ENCODE data around the gene SEMA6B.
A peak's percentile ranks its signal among the peaks of the same experiment; 100 is the strongest.

The SEMA6B gene

DNA sequence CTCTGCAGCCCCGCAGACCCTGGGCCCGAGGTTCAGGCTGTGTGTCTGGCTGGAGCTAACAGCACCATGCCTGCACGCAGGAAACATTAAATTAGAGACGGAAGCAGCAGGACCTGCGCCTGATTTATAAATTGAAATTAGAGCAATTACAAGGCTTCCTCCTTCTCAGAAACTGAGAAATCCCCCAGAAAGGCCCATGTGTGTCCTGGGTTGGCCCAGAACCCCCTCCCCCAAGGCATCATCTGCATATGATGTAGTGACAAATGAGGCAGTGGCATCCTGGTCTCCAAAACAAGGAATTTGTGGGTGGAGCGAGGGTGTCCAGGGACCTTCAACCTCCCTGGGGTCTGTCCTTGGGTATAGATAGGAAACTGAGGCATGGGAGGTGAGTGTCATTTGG lies 27.2 kb upstream of the SEMA6B start:
- DNase-seq = no peak

DNA sequence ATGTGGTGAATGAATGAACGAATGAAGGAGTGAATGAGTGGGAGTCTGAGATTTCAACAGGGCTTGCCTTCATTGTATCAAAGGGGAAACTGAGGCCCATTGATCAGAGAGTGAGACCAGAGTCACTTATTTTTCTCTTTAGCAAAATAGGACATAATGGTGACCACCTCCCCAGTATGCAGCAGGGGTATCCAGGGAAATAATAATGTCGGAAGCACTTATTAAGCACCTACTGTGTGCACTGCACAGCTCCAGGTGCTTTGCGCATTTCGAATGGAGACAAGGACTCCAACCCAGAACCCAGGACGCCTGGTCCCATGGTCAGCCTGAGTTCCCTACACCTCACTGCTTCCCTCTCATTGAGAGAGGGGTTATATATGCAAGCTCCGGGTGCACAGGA lies 26.8 kb upstream of the SEMA6B start:
- no peak for DNase-seq

DNA sequence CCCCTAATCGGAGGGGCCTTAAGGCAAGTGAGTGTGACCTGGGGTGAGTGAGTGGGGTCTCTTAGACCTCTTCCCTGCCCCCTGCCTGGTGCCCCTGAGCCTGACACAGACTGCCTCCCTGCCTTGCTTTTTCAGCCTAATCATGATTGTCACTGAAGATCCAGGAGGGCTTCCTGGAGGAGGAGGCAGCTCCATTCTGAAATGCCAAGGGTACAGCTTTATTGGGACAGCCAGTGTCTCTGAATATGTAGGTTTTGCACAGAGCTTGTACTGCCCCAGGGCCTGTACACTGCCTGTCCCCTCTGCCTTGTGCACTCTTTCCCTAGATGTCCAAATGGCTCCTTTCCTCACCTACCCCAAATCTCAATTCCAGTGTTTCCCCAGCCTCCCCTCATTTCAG lies 26.1 kb upstream of the SEMA6B start:
- no peak for DNase-seq

DNA sequence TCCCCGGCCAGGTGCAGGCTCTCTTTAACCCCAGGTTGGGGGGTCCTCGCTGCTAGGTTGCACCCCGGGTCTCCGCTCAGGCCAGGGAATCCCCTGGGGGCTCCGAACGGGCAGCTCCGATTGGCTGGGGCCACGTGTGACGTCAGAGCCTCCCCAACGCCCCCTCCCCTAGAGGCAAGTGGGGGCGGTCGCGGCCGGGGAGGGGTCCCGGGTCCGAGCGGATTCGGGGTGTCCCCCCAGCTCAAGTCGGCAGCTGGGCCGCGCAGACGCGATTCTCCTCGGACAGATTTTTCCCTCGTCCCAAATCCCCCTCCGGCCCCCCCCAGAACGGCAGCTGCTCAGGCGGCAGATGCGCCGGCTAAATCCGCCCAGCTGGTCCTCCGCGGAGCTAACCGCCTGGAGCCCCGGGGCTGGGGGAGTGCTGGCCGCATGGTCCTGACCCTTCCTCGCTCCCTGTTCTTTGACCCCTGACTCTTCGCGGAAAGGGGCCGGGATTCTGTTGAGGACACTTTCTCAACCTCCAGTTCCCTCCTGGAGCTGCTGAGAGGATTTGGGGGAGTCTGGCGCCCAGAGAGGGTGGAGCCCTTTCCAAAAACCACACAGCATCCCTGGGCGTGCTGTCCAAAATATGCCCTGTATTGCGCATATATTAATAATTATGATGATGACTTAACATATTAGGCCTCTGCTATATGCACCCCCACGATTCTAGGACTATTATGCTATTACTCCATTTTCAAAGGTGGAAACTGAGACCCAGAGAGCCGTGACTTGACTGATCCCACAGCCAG lies 25.4 kb upstream of the SEMA6B start:
- no peak for DNase-seq

DNA sequence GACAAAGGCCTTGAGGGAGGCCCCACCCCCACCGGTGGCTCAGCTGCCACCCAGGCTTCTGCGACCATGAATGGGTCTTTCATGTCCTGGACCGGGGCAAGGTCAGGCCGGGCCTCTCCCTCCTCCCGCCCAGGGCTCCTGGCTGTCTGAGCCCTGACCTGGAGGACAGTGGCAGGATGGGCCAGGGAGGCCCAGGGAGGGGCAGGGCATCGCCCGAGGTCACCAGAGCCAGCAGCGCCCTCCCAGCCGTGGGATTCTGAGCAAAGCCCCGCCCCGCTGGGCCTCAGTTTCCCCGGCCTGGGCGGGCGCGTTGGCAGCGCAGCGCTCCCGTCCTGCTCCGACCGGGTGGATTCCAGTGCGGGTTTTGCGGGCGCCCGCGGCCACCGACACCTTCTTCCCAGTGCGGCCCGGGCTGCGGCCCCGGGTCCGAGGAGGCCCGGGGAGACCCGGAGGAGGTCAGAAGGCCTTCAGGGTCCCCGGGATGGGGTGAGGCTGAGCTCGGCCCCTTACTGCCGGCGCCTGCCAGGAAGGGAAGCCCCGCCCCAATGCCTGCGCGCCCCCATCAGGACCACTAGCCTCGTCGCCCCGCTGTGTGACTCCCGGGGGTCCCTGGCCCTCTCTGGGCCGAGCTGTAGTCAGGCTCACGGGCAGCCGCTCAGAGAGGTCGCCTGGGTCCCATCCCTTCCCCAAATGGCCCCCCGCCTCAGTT lies 24.6 kb upstream of the SEMA6B start:
- no peak for DNase-seq

DNA sequence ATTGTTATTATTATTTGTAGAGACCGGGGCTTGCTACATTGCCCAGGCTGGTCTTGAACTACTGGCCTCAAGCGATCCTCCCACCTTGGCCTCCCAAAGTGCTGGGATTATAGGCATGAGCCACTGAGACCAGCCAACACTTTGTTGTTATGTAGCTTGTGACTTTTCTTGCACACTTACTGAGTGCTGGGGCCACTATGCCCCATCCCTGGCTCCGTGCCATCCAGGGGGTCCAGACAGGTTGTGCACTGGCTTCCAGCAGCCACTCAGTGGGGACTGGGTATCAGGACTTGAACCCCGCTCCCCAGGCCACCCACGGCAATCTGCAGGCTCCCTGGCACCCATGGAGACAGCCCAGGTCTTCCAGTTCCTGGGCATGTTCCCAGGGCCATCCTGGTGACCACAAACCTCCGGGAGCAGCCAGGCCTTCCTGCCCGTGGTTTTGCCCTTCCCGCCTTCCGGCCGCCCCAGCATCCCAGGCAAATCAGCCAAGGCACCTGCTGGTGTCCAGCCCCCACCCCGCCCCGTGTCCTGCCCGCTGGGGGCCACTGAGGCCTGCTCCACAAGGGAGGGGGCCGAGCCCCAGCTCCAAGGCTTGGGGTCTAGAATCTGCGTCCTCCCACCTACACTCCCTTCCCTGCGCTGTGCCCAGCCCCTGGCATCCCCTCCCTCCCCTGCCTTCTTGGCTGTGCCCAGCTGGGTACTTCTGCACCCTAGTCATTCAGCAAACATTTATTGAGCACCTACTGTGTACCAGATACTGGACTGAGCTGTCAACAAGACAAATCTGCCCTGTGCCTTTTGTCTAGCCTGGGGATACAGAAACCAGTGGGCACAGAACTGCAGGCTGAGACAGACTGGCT lies 23.7 kb upstream of the SEMA6B start:
- DNase-seq = no peak

DNA sequence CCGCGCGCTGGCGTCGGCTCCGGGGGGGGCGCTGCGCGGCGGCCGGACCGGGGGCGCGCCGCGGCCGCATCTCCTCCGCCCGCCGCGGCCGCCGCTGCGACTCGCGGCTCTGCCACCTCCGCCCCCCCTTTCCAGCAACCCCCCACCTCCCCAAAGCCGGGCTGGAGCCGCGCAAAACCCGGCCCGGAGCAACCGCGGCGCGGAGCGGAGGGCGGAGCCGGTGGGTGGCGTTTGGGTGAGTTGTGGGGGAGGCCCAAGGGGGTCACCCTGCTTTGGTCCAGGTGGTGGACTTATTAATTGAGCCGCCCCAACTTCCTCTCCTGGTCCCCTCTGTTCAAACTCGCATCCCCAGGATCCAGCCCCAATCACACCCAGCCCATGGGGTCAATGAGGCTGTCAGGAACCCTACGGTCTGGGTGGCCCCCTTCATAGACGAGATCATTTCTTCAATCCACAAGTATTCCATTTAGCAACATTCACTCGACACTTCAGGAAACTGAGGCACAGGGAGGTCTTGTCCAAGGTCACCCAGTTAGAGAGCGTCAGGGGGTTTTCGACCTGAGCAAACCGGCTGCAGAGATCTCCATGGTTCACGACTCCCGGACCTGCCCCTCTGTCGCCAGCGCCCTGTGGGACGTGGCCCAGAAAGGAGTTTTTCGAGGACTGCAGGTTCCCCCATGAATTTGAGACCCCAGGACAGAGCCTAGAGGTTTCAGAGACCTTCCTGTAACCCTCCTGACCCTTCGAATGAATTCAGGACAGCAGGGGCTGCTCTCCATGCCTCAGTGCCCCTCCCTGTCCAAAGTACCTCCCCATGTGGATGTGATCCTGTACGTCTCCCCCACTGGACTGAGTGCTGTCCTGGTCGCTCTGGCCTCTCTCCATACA lies 22.4 kb upstream of the SEMA6B start:
- no peak for DNase-seq

DNA sequence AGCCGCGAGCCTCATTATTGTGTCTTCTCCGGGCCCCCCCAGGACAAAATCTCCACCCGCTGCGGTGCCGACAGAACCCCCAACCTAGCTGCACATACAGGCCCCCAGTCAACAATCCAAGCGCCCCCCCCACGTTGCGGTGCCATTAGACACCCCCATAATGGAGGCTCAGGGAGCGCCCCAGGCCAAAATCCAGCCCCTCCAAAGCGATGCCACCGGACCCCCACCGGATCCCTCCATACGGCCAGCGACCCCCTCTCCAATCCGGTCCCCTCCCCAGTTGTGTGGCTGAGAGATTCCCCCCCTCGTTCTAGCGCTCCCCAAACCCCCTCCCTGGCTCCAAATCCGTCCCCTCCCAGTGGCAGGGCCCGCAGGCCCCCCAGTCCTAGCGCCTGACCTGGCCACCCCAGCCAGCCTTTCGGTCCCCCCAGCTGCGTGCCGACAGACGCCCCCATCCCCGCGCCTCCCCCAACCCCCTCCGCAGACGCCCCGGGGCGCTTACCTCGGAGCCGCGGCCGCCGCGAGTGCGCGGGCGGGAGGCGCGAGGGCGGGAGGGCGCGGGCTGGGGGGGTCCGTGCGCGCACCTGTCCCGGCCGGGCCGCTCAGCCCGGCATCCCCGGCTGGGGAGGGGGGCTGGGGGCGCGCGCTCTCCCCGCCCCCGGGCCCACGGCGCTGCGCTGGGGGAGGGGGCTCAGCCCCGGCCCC lies 21.6 kb upstream of the SEMA6B start:
- no peak for DNase-seq

DNA sequence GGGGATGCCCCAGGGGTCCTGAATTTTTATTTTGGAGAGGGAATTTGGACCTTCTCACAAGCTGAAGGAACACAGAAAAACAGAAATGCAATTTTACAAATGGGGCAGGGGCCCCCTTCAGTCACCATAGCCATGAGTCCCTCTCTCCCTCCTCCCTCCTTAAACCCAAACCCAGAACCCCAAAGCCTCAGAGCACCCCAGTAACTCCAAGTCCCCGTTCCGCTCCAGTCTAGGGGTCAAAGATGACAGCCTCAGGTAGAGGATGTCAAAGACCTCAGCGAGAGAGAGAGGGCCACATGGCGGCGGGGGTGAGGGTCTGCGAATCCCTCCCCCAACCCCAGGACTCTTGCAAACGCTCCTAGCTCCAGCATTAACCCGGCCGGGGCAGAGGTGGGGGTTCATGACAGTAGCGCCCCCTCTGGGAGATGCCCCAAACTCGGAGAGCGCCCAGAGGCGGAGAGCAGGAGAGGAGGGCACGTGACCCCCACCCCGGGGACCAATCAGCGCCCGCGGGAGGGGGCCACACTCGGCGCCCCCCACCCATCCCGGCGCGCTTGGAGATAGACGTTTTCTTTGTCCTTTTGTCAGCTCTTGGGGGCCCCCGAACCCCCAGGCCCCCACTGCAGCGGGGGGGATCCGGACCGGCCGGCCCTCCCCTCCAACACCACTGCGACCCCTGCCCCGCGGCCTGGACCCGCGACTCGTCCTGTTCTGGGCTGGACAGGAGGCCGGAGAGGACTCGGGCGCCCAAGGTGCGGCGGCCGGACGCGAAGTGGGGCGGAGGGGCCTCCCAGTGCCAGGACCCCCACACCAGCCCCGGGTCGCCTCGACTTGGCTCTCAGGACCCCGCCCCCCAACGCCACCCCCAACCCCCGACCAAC lies 20.8 kb upstream of the SEMA6B start:
- no peak for DNase-seq

DNA sequence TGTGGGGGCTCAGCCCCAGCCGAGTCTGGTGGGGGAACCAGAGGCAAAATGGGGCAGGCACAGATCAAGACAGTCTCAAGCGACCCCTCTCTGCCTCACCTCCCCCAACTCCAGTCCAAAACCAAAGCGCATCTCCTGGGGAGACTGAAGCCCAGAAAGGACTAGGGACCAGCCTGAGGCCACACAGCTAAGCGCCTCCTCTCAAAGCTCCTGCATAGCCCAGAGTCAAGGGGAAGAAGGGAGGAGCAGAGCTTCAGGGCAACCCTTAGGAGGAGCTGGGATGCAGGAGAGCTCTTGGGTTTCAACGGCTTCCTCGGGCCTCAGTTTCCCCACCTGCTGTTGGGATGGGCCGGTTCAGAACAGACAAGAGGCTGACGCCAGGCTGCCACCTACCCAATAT lies 19.9 kb upstream of the SEMA6B start:
- no peak for DNase-seq

DNA sequence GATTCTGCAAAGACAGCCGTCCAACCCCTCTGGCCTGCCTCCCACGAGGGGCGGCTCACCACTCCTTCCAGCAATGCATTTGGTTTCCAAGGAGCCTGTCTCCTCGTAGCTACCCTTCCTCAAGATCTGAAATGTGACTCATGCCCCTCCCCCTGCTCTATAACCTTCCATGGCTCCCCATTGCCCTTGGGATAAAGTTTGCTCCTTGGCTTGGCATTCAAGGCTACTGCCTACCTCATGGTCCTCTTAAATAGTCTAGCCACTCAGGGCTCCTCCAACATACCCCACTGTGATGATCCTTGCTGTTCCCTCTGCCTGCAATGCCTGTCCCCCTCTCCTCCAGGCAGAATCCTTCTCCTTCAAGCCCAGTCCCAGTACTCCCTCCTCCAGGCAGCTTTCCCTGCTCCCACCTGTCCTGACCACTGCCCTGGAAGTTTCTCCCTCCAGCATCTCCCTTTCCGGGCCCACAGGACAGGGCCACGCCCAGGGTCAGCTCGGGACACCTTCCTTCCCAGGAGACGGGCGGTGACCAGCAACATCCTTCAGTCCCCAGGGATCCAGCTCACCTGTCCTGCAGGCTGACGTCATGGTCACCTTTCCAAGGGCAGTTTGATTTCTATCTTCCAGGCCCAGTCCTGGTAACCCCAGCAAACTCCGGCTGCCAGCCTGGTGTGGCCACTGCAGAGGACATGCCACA lies 19.2 kb upstream of the SEMA6B start:
- DNase-seq = no peak

DNA sequence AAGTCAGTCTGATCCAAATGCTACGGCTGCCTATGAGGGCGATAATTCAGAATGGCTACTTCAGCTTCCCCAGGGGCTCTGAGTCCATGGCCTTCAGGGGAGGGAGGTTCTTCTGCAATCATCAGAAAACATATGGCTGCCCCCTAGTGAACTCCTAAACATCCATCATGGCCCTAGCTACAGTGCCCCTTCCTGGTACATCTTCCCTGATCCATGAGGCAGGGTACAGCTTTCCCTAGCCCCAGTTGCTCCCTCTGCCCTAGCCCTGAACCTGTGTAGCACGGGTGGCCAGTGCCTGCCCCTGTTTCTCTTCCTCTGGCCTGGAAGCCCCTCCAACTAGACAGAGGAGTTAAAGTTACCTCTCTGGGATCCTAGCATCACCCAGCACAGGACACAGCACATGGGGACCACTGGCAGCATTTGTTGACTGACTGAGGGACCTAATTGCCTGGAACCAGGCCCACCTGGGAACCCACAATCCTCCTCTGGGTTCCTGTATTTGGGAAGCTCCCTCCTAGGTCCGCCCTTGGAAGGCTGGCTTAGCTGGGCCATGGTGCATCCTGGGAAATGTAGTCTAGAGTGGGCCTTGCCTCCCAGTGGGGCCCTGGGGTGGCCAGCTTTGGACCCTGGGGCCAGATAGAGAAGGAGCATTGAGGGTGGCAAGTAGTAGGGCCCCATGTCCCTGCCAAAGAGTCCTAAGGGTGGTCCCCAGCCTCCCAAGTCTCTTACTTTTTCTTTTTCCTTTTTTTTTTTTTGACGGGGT lies 17.7 kb upstream of the SEMA6B start:
- DNase-seq = no peak

DNA sequence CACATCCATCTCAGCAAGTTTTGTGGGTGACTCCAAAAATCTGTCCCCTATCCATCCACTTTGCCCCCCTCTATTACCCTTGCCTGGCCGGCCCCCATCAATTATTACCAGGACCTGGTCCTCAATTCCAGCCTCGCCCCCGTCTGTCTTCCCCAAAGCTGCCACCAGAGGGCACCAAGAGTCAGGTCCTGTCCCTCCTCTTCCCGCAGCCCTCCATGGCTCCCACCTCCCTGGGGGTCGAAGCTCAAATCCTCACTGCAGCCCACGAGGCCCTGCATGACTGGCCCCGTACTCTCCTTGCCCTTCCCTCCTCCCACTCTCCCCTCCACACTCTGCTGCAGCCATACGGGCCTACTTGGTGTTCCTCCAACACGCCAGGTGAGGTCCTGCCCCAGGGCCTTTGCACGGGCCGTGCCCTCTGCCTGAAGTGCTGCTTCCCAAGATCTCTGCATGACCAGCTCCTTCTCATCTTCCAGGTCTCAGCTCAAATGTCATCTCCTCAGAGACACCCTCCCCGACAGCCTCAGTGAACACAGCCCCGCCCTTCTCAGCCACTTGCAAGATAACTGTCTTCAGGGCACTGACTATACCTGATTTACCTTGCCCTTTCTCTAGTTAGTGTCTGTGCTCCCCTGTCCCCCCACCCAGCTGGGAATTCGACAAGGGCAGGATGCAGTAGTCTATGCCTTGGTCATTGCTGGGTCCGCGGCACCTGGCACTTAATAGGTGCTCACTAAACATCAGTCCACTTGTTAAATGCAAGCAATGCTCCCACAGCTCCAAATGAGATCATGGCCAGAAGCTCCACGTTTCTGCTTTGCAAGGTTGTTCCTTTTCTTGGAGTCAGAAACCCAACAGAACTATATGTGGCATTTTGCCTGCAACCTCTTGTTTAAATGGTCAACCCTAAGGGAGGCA lies 16.8 kb upstream of the SEMA6B start:
- DNase-seq = peak; percentile 47

DNA sequence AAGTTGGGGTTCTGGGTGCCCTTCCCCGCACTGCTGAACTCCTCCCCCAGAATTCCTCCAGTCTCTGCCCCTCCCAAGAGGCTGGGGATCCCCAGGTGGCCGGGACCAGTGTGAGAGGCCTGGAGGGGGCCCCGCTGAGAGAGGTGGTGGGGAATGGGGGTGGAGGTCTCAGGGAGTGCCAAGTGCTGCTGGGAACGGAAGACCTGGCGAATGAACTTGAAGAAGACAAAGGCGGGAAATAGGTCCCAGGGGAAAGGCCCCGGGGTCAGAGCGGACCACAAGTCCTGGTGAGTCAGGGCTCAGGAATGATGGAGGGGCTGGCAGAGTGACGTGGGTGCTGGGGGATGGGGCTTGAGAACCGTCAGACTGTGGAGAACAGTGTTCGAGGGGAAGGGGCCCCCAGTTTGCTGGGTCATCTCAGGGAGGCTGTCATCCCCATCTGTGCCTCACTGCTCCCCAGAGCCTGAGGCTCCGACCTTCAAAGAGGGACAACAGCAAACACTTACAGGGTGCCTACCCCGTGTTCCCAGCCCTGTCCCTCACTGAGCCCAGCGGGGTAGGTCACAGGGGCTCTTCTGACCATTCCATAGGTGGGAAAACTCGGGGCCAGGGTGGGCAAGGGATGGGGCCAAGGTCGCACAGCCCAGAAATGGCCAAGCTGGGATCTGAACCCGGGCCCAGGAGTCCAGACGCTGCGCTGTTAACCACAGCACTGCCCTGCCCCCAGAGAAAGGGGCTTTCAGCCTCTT lies 16.0 kb upstream of the SEMA6B start:
- no peak for DNase-seq

DNA sequence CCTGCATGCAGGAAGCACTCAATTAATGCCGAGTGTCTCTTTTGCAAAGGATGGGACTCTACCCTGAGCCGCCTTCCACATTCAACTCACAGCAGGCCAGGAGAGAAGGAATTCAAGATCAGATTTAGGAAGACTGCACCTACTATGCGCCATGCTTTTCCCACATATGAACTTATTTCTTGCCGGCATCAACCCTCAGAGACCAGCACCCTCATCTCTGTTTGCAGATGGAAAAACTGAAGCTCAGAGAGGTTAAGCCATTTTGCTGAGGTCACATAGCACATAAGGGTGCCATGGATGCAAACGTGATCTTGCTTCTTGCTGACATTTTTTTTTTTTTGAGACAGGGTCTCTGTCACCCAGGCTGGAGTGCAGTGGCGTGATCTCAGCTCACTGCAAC lies 14.2 kb upstream of the SEMA6B start:
- DNase-seq = no peak

DNA sequence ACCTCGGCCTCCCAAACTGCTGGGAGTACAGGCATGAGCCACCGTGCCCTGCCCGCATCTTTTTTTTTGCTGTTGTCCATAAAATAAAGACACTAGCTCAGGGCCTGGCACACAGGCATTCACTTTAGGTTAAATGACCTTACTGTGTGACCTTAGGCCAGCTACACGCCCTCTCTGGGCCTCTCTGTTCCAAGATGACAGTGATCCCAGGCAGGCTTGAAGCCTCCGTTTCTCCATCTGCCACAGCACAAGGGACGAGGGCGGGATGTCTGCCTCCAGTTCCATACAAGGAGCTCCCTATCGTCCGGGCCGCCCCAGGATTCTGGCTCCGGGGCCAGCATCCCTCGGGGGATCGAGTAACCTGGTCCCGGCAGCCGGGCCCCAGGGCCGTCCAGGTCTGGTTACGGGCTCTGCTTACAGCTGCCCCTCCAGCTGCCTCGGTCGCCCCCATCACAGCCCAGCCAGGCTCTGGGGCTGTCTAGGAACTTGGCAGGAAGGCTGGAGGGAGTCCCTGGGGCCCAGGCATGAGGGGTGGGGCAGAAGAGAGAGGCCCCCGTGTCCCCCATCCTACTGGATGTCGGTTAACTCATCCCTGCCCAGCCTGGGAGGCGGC lies 11.9 kb upstream of the SEMA6B start:
- no peak for DNase-seq

DNA sequence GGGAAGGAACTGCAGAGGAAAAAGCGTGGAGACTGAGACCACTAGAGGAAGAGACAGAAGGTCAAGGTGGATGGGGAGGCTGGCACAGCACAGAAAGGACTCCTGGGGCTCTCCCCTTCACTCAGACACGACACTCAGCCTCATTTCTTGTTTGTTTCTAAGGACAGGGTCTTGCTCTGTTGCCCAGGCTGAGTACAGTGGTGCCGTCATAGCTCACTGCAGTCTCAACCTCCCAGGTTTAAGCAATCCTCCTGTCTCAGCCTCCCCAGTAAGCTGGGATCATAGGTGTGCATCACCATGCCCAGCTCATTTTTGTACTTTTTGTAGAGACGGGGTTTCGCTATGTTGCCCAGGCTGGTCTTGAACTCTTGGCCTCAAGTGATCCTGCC lies 11.4 kb upstream of the SEMA6B start:
- DNase-seq = no peak

Measured in CD4-positive, alpha-beta T cell treated with Interleukin-4 for 4 hours (primary cell).